IPS DF 6.9 (cell line): Measurements from ENCODE around the gene ISG15.

Experiments
- DNase-seq: peaks from one replicate; pipeline ENCODE4 v3.0.0-alpha.2; 2013; ENCODE audit warnings: low read depth, low spot score
- H3K27ac ChIP-seq: one replicate; pipeline ENCODE4 v1.5.1; 2013; ENCODE audit warnings: low read length, control low read depth
- H3K27me3 ChIP-seq: 2 replicates; pipeline ENCODE4 v1.6.1; 2013; ENCODE audit warnings: mild to moderate bottlenecking, low read length; ENCODE audit not compliant: control insufficient read depth, insufficient read depth
- H3K36me3 ChIP-seq: 2 replicates; pipeline ENCODE4 v1.6.1; 2013; ENCODE audit warnings: low read length; ENCODE audit not compliant: control insufficient read depth, insufficient read depth
- H3K4me1 ChIP-seq: 2 replicates; pipeline ENCODE4 v1.6.1; 2013; ENCODE audit warnings: low read length; ENCODE audit not compliant: control insufficient read depth, insufficient read depth
- H3K4me3 ChIP-seq: 2 replicates; pipeline ENCODE4 v1.5.1; 2013; ENCODE audit warnings: mild to moderate bottlenecking, low read length
- H3K9me3 ChIP-seq: 2 replicates; pipeline ENCODE4 v1.6.1; 2013; ENCODE audit warnings: low read length, inconsistent platforms; ENCODE audit not compliant: control insufficient read depth, insufficient read depth
- WGBS: extraction: QIAGEN DNeasy Blood & Tissue Kit; methylation state at CpG from one replicate; pipeline ENCODE4 v1.1.7; 2013; ENCODE audit warnings: mixed read lengths, missing lambda C conversion rate; ENCODE audit not compliant: insufficient read length, insufficient coverage; 5-methylcytosine and 5-hydroxymethylcytosine counted together

ISG15 gene

GRCh38 chr1:1063261-1063944 is 50.1 kb downstream of the ISG15 start:
- Histone ChIP-seq H3K27ac (no peak overlapping the region), H3K4me1 (peaks cover 9% of the 10 kb centered on the region; the same call in 1 of the 2 replicates), H3K27me3 (peaks cover 2% of the 10 kb centered on the region; the same call in 1 of the 2 replicates), H3K4me3 (no peak overlapping the region), H3K36me3 (no peaks in the 10 kb centered on the region), H3K9me3 (no peaks in the 10 kb centered on the region)
- DNase-seq: no peak
- WGBS: no CpG with 5 or more reads among the region's 24 CpGs
